Measurements from ENCODE around the gene TMPRSS6. TPM values are rescaled to one million over a fixed set of nuclear protein-coding genes. Genes with fewer than 3 reads are reported as not detected.

Gene TMPRSS6
- total RNA-seq = 10 to 100 TPM; 39.9 to 42.1 TPM

GRCh38 chr22:37109242-37109917 is at the start of gene TMPRSS6:
TSS of gene TMPRSS6 (minus strand) at chr22:37109713. CDS start at chr22:37103417, 6,296 bp downstream.
- no peak for DNase-seq
- intact Hi-C loops (cut with micrococcal nuclease) = no loop called here
- ChIA-PET CTCF (no interaction called here), POLR2A (interaction anchor here (0.6 kb wide), 1 partner anchor 27 kb away, joined by 3 read pairs; no protein-coding TSS in a partner anchor)
- H3K36me3 Mint-ChIP-seq = no peaks in the 10 kb centered on the region
- no peak within 1 kb of the TSS for H3K4me3 Mint-ChIP-seq
- H3K27me3 Mint-ChIP-seq = no peaks in the 10 kb centered on the region
- H3K27ac Mint-ChIP-seq = no peak within 1 kb of the TSS
- no peaks in the 10 kb centered on the region for H3K4me1 Mint-ChIP-seq (ENCODE audit: low read depth)
- no peaks in the 10 kb centered on the region for H3K9me3 Mint-ChIP-seq

DNA sequence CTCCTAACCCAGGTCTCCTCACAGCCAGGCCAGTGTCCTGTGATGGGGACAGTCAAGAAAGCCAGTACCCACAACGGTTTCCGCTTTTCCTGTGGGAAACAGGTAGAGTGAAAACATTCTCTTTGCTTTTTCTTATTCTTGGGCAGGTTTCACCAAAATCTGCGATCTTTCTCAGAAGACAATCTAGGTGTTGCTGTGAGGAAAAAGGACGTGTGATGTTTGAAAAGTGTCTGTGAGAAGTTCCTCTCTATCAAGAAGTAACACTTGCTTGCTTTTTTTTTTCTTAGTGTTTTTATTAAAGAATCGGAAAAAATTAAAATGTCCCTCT is 49.4 kb upstream of the TMPRSS6 start:
- H3K27ac Mint-ChIP-seq = no peak overlapping the region
- intact Hi-C loops (cut with micrococcal nuclease) = no loop called here
- peaks cover 7% of the 10 kb centered on the region for H3K36me3 Mint-ChIP-seq
- H3K9me3 Mint-ChIP-seq = peaks cover 8% of the 10 kb centered on the region
- no peak for DNase-seq
- ChIA-PET POLR2A (no interaction called here), CTCF (no interaction called here)
- no peaks in the 10 kb centered on the region for H3K27me3 Mint-ChIP-seq
- H3K4me1 Mint-ChIP-seq (ENCODE audit: low read depth) = peaks cover 70% of the 10 kb centered on the region
- no peak overlapping the region for H3K4me3 Mint-ChIP-seq

DNA sequence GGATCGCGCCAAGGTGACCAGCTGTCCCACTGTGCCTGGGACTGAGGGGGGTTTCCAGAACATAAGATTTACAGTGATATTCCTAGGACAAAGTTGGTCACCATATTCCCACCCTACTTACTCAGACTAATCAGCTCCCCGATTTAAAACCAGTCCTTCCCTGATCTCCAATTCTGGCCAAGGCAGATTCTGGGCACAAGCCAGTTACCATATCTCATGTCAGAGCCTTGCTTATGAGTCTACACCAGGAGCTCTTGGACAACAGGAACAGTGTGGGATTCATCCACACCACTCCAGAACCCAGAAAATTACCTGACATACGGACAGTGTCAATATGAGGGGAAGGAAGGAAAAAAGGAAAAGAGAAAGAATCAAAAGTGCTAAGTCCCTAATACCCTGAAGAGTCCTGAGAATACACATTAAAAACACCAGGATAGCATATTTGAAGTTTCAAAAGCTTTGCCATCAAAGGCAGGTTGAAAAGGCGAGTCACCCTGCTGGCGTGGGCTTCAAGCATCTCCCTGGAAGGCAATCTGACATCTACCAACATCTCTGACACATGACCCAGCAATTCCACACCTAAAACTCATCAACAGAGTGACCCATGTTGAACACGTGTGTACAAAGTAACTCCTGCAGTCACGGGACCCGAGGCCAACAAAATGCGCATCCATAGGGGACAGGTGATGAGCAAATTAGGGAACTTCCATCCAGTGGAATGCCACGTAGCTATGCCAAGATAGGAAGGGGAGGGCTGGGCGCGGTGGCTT is 48.2 kb upstream of the TMPRSS6 start:
- POLR2A ChIA-PET = interaction anchor here (1.0 to 1.6 kb wide), 6 partner anchors 9 to 36 kb away, joined by 3 to 5 read pairs (median 4); no protein-coding TSS in a partner anchor
- intact Hi-C loops (cut with micrococcal nuclease) = no loop called here
- H3K4me1 Mint-ChIP-seq (ENCODE audit: low read depth) = peaks cover 58% of the 10 kb centered on the region
- H3K27ac Mint-ChIP-seq = no peak overlapping the region
- no peaks in the 10 kb centered on the region for H3K27me3 Mint-ChIP-seq
- H3K4me3 Mint-ChIP-seq = no peak overlapping the region
- peak; percentile 59 for DNase-seq
- CTCF ChIA-PET = interaction anchor here (0.9 to 2.5 kb wide), 3 partner anchors 8 to 113 kb away, joined by 3 to 13 read pairs (median 3); no protein-coding TSS in a partner anchor
- peaks cover 7% of the 10 kb centered on the region for H3K36me3 Mint-ChIP-seq
- H3K9me3 Mint-ChIP-seq = peaks cover 8% of the 10 kb centered on the region

DNA sequence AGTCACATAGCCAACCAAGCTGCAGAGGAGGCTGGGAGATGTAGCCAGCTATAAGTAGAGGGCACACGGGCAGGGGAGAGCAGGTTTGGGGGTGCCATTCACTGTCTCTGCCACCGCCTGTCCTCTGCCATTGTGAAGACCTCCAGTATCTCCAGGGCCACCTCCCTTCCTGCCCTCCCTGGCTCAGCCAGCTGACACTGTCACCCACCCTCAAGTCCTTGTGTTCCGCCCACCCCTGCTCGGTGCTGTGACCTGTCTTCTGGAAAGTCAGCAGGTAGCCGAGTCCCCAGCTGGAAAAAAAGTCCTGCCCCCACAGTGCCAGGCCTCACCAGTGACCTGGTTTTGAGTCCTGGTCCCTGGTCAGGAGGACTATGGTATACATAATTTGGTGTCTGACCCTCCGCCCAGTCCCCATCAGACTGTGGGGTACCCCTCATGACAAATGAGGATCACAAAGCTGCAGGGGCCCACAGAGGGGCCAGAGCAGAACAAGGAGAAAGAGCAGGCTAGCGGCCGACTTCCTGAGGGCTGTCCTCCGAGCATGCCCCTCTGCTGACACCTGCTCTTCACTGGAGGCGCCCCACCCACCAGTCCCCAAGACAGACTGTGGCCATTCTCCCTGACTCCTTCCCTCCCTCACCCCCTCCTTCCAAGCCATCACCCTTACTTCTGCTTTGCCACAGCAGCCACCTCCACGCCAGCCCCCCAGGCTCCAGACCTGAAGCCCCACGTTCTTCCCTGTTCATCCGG is 47.3 kb upstream of the TMPRSS6 start:
- POLR2A ChIA-PET = interaction anchor here (1.0 to 1.6 kb wide), 6 partner anchors 8 to 37 kb away, joined by 3 to 5 read pairs (median 4); no protein-coding TSS in a partner anchor

GRCh38 chr22:37155971-37156370 is 46.5 kb upstream of the TMPRSS6 start:
- H3K27me3 Mint-ChIP-seq = no peaks in the 10 kb centered on the region
- peaks cover 48% of the 10 kb centered on the region for H3K4me1 Mint-ChIP-seq (ENCODE audit: low read depth)
- intact Hi-C loops (cut with micrococcal nuclease) = no loop called here
- ChIA-PET POLR2A (interaction anchor here (1.4 to 1.6 kb wide), 2 partner anchors 9 to 34 kb away, joined by 4 to 5 read pairs; no protein-coding TSS in a partner anchor), CTCF (interaction anchor here (2.5 to 12.3 kb wide), 2 partner anchors 8 to 43 kb away, joined by 13 to 183 read pairs; no protein-coding TSS in a partner anchor)
- H3K4me3 Mint-ChIP-seq = no peak overlapping the region
- peaks cover 2% of the 10 kb centered on the region for H3K36me3 Mint-ChIP-seq
- peaks cover 8% of the 10 kb centered on the region for H3K9me3 Mint-ChIP-seq
- DNase-seq = no peak
- H3K27ac Mint-ChIP-seq = peak overlapping the region; percentile 19

More for the DNA sequence above, 47.3 kb upstream of the TMPRSS6 start:
- Mint-ChIP-seq H3K27ac (no peak overlapping the region), H3K27me3 (no peaks in the 10 kb centered on the region), H3K4me1 (ENCODE audit: low read depth) (peaks cover 52% of the 10 kb centered on the region), H3K4me3 (no peak overlapping the region), H3K36me3 (peaks cover 7% of the 10 kb centered on the region), H3K9me3 (peaks cover 8% of the 10 kb centered on the region)
- CTCF ChIA-PET = interaction anchor here (0.9 to 2.5 kb wide), 3 partner anchors 9 to 112 kb away, joined by 3 to 13 read pairs (median 3); no protein-coding TSS in a partner anchor
- DNase-seq = no peak
- intact Hi-C loops (cut with micrococcal nuclease) = no loop called here

DNA sequence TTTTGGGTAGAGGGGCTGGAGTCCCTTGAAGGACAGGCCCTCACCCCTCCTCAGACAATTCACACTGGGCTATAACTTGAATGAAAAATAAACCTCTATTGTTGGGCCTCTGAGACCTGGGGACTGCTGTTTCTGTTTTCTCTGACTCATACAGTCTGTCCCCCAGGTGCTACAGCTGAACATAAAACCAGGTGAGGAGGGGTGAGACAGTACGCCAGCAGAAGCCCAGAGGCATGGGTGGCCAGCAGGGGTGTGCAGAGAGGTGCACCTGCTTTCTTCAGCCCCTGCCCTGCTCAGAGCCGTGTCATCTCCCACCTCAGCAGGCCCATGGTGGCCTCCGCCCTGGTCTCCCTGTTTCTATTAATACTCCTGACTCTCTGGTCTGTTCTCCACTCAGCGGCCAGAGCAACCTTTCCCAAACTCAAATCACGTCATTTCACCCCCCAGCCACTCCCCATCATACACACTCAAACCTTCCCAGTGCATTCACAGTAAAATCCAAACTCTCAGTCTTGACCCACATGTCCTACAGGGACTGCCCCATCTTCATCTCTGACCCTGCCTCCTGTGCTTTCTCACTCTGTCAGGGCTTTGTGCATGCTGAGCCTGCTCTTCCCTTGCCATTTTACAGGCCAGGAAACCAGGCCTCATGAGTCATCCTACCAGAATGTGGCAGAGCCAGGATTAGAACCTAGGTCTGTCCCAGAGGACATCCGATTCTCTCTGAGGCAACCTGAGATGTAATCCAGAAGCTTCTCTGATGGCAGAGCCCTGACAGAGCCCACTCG is 45.6 kb upstream of the TMPRSS6 start:
- DNase-seq = peak; percentile 73
- H3K4me3 Mint-ChIP-seq = no peak overlapping the region
- no peaks in the 10 kb centered on the region for H3K27me3 Mint-ChIP-seq
- CTCF ChIA-PET = interaction anchor here (12.3 kb wide), 1 partner anchor 9 kb away, joined by 183 read pairs; no protein-coding TSS in a partner anchor
- H3K36me3 Mint-ChIP-seq = peaks cover under 1% of the 10 kb centered on the region
- peaks cover 13% of the 10 kb centered on the region for H3K9me3 Mint-ChIP-seq
- H3K27ac Mint-ChIP-seq = peak overlapping the region; percentile 57
- peaks cover 53% of the 10 kb centered on the region for H3K4me1 Mint-ChIP-seq (ENCODE audit: low read depth)
- intact Hi-C loops (cut with micrococcal nuclease) = no loop called here
- POLR2A ChIA-PET = no interaction called here

GRCh38 chr22:37153901-37154300 is 44.4 kb upstream of the TMPRSS6 start:
- ChIA-PET CTCF (interaction anchor here (12.3 kb wide), 1 partner anchor 10 kb away, joined by 183 read pairs; no protein-coding TSS in a partner anchor), POLR2A (no interaction called here)
- H3K27ac Mint-ChIP-seq = no peak overlapping the region

DNA sequence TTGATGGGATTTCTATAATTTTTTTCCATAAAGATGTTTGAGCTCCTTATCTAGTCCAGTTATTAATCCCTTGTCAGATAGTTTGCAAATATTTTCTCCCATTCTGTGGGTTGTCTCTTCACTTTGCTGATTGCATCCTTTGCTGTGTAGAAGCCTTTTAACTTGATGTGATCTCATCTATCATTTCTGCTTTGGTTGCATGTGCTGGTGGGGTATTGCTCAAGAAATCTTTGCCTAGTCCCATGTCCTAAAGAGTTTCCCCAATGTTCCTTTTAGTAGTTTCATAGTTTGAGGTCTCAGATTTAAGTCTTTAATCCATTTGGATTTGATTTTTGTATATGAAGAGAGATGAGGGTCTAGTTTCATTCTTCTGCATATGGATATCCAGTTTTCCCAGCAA is 41.9 kb upstream of the TMPRSS6 start:
- H3K27ac Mint-ChIP-seq = peak overlapping the region; percentile 60
- no peak for DNase-seq
- intact Hi-C loops (cut with micrococcal nuclease) = no loop called here
- H3K9me3 Mint-ChIP-seq = peaks cover 13% of the 10 kb centered on the region
- H3K4me1 Mint-ChIP-seq (ENCODE audit: low read depth) = peaks cover 49% of the 10 kb centered on the region
- no peak overlapping the region for H3K4me3 Mint-ChIP-seq
- ChIA-PET POLR2A (interaction anchor here (9.0 kb wide), 1 partner anchor 13 kb away, joined by 240 read pairs; no protein-coding TSS in a partner anchor), CTCF (interaction anchor here (1.2 to 12.3 kb wide), 3 partner anchors 12 to 71 kb away, joined by 3 to 183 read pairs (median 16); no protein-coding TSS in a partner anchor)
- peaks cover 33% of the 10 kb centered on the region for H3K36me3 Mint-ChIP-seq
- no peaks in the 10 kb centered on the region for H3K27me3 Mint-ChIP-seq

More at GRCh38 chr22:37153901-37154300, 44.4 kb upstream of the TMPRSS6 start:
- DNase-seq = no peak
- peaks cover 48% of the 10 kb centered on the region for H3K4me1 Mint-ChIP-seq (ENCODE audit: low read depth)
- no peak overlapping the region for H3K4me3 Mint-ChIP-seq
- intact Hi-C loops (cut with micrococcal nuclease) = no loop called here
- H3K27me3 Mint-ChIP-seq = no peaks in the 10 kb centered on the region
- H3K9me3 Mint-ChIP-seq = peaks cover 13% of the 10 kb centered on the region
- H3K36me3 Mint-ChIP-seq = peaks cover 8% of the 10 kb centered on the region

GRCh38 chr22:37150701-37151100 is 41.2 kb upstream of the TMPRSS6 start:
- no peak overlapping the region for H3K4me3 Mint-ChIP-seq
- peak overlapping the region; percentile 60 for H3K27ac Mint-ChIP-seq
- H3K27me3 Mint-ChIP-seq = no peaks in the 10 kb centered on the region
- CTCF ChIA-PET = interaction anchor here (0.7 to 12.3 kb wide), 7 partner anchors 13 to 80 kb away, joined by 3 to 183 read pairs (median 9); no protein-coding TSS in a partner anchor
- peaks cover 40% of the 10 kb centered on the region for H3K36me3 Mint-ChIP-seq
- H3K4me1 Mint-ChIP-seq (ENCODE audit: low read depth) = peaks cover 51% of the 10 kb centered on the region
- no peak for DNase-seq
- POLR2A ChIA-PET = interaction anchor here (1.1 to 9.0 kb wide), 9 partner anchors 12 to 94 kb away, joined by 4 to 240 read pairs (median 16); partner anchors contain the start of gene RAC2
- peaks cover 13% of the 10 kb centered on the region for H3K9me3 Mint-ChIP-seq
- intact Hi-C loops (cut with micrococcal nuclease) = loop anchor here (1.0 kb wide), 3 partner anchors 12 to 71 kb away; no protein-coding TSS in a partner anchor

- H3K36me3 Mint-ChIP-seq = peaks cover 57% of the 10 kb centered on the region
- H3K4me1 Mint-ChIP-seq (ENCODE audit: low read depth) = peaks cover 56% of the 10 kb centered on the region
- ChIA-PET CTCF (interaction anchor here (0.7 to 12.3 kb wide), 19 partner anchors 9 to 293 kb away, joined by 3 to 183 read pairs (median 4); partner anchors contain the start of gene KCTD17), POLR2A (interaction anchor here (0.6 to 9.0 kb wide), 24 partner anchors 7 to 620 kb away, joined by 3 to 240 read pairs (median 6); partner anchors contain the start of genes EIF3D, NCF4 and RAC2)
- H3K4me3 Mint-ChIP-seq = peak overlapping the region; percentile 95
- DNase-seq = no peak
- intact Hi-C loops (cut with micrococcal nuclease) = loop anchor here (1.0 to 5.0 kb wide), 2 partner anchors 27 to 93 kb away; partner anchors contain the start of gene RAC2
- H3K27me3 Mint-ChIP-seq = no peaks in the 10 kb centered on the region
- H3K9me3 Mint-ChIP-seq = peaks cover 10% of the 10 kb centered on the region
- H3K27ac Mint-ChIP-seq = peak overlapping the region; percentile 95
Observed at GRCh38 chr22:37148742-37149665, 39.5 kb upstream of the TMPRSS6 start.
